ENCODE data around the gene CARMIL1. TPM values are rescaled to one million over a fixed set of nuclear protein-coding genes. Genes with fewer than 3 reads are reported as not detected.

CARMIL1 gene
- total and polyA plus RNA-seq, 2 of the 8 experiments (the other 6 are each of a cell fraction or from before 2014, with no cell fraction given): 20.3 to 40.4 TPM

DNA sequence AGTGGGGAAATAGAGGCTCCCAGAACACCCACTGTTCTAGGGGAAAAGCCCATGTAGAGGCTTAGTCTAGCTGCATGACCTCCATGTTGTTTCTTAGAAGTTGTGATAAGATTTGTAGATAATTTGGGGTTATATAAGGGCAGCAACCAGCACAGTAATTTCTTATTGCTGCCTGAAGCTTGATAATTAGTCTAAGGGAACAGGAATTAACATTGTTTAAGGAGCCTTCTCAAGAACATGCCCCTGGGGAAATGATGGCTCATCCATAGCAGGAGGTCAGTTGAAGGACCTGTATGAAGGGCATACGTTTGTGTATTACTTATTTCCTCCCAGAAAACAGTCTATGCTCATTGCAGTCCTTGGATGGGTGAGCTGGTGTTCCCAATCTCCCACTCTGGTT, 202.1 kb downstream of the CARMIL1 start (continued):
- no peak for TF ChIP-seq HDAC6 (IDR thresholded peaks at IDR 0.05; ENCODE audit: low read depth, low read length)
- no peak for TF ChIP-seq KDM4A (IDR thresholded peaks at IDR 0.05; ENCODE audit: low read depth, low read length, severe bottlenecking)
- no peak for TF ChIP-seq CBX5 (IDR thresholded peaks at IDR 0.05; ENCODE audit: low read depth, low read length)

All from H1 (cell line).